Amniotic epithelial cell (primary cell): ENCODE measurements around the gene BACE2.

Experiments
- DNase-seq: peaks from one replicate; pipeline ENCODE4 v3.0.0-alpha.2; 2010; ENCODE audit warnings: low read depth

The BACE2 gene

GRCh38 chr21:41148798-41149197 lies 19.2 kb upstream of the BACE2 start:
- DNase-seq: no peak

- no peak for DNase-seq
Observed at GRCh38 chr21:41149199-41149598, 18.8 kb upstream of the BACE2 start.

- no peak for DNase-seq
Observed at GRCh38 chr21:41152147-41152546, 15.8 kb upstream of the BACE2 start.

GRCh38 chr21:41153443-41153842 lies 14.5 kb upstream of the BACE2 start:
- no peak for DNase-seq

GRCh38 chr21:41156142-41156541 lies 11.8 kb upstream of the BACE2 start:
- no peak for DNase-seq

- DNase-seq: no peak
Observed at GRCh38 chr21:41158026-41158425, 9.9 kb upstream of the BACE2 start.

- DNase-seq: no peak
Observed at GRCh38 chr21:41160036-41160435, 7.9 kb upstream of the BACE2 start.

- no peak for DNase-seq
Observed at GRCh38 chr21:41161428-41161827, 6.5 kb upstream of the BACE2 start.

GRCh38 chr21:41162096-41162495 lies 5.9 kb upstream of the BACE2 start:
- no peak for DNase-seq

- no peak for DNase-seq
Observed at GRCh38 chr21:41163091-41163490, 4.9 kb upstream of the BACE2 start.

GRCh38 chr21:41164052-41164451 lies 3.9 kb upstream of the BACE2 start:
- no peak for DNase-seq

GRCh38 chr21:41164981-41165655 lies 2.8 kb upstream of the BACE2 start:
- DNase-seq: no peak

GRCh38 chr21:41166884-41167283 lies 1.1 kb upstream of the BACE2 start:
- no peak for DNase-seq

- no peak for DNase-seq
Observed at GRCh38 chr21:41168391-41169257, 664 bp downstream of the BACE2 start.

GRCh38 chr21:41169258-41169576 lies 1.3 kb downstream of the BACE2 start:
- no peak for DNase-seq

GRCh38 chr21:41169701-41170100 lies 1.7 kb downstream of the BACE2 start:
- no peak for DNase-seq

GRCh38 chr21:41170442-41170841 lies 2.5 kb downstream of the BACE2 start:
- DNase-seq: no peak

- no peak for DNase-seq
Observed at GRCh38 chr21:41170859-41171609, 3.1 kb downstream of the BACE2 start.

GRCh38 chr21:41175080-41175479 lies 7.1 kb downstream of the BACE2 start:
- no peak for DNase-seq

GRCh38 chr21:41176846-41177245 lies 8.9 kb downstream of the BACE2 start:
- no peak for DNase-seq

- DNase-seq: no peak
Observed at GRCh38 chr21:41180752-41181151, 12.8 kb downstream of the BACE2 start.

GRCh38 chr21:41182547-41182946 lies 14.6 kb downstream of the BACE2 start:
- no peak for DNase-seq

GRCh38 chr21:41183575-41183974 lies 15.6 kb downstream of the BACE2 start:
- no peak for DNase-seq
